ENCODE results near the gene KLHDC7B.

KLHDC7B gene

GRCh38 chr22:50548921-50549790 is 3.5 kb downstream of the KLHDC7B start:
- no peak for DNase-seq

- no peak for DNase-seq
Observed at GRCh38 chr22:50550395-50550794, 4.7 kb downstream of the KLHDC7B start.

- DNase-seq = no peak
Observed at GRCh38 chr22:50551160-50551752, 5.6 kb downstream of the KLHDC7B start.

- no peak for DNase-seq
Observed at GRCh38 chr22:50553310-50553709, 7.6 kb downstream of the KLHDC7B start.

GRCh38 chr22:50556703-50557102 is 11.0 kb downstream of the KLHDC7B start:
- DNase-seq = no peak

- DNase-seq = no peak
Observed at GRCh38 chr22:50560034-50560433, 14.3 kb downstream of the KLHDC7B start.

- DNase-seq = no peak
Observed at GRCh38 chr22:50561401-50562358, 16.0 kb downstream of the KLHDC7B start.

GRCh38 chr22:50562523-50563412 is 17.1 kb downstream of the KLHDC7B start, which contains the start of gene SYCE3:
Gene SYCE3, minus strand, starts transcription at chr22:50562919. Its CDS starts 6,514 bp downstream, at chr22:50556405.
- peak; percentile 51 for DNase-seq

- no peak for DNase-seq
Observed at GRCh38 chr22:50563413-50564160, 17.9 kb downstream of the KLHDC7B start.

- DNase-seq = no peak
Observed at GRCh38 chr22:50564289-50564688, 18.6 kb downstream of the KLHDC7B start.

GRCh38 chr22:50567721-50568252 is 22.1 kb downstream of the KLHDC7B start:
- no peak for DNase-seq

- DNase-seq = no peak
Observed at GRCh38 chr22:50568626-50569025, 22.9 kb downstream of the KLHDC7B start.

- no peak for DNase-seq
Observed at GRCh38 chr22:50569041-50569459, 23.4 kb downstream of the KLHDC7B start.

- no peak for DNase-seq
Observed at GRCh38 chr22:50569896-50570535, 24.3 kb downstream of the KLHDC7B start.

GRCh38 chr22:50570861-50571260 is 25.2 kb downstream of the KLHDC7B start:
- DNase-seq = no peak

- DNase-seq = no peak
Observed at GRCh38 chr22:50571264-50572175, 25.8 kb downstream of the KLHDC7B start.

GRCh38 chr22:50572965-50573364 is 27.3 kb downstream of the KLHDC7B start:
- DNase-seq = no peak

- no peak for DNase-seq
Observed at GRCh38 chr22:50573491-50574382, 28.0 kb downstream of the KLHDC7B start.
